H1 (cell line): Measurements from ENCODE around the gene CACNG4. TPM values are rescaled to one million over a fixed set of nuclear protein-coding genes. Genes with fewer than 3 reads are reported as not detected.

Experiments used
- CTCF ChIA-PET: fragments of 300-600 bp; sonication (Branson Sonifier 250); formaldehyde crosslinking; loops from one replicate; lab custom pipeline; 2021; ENCODE audit not compliant: partially characterized antibody; lab: Charles Lee
- POLR2A ChIA-PET: fragments of 300-600 bp; sonication (Branson Sonifier 250); formaldehyde crosslinking; loops from one replicate; lab custom pipeline; 2021; ENCODE audit warnings: inconsistent platforms; ENCODE audit not compliant: partially characterized antibody; lab: Charles Lee
- DNase-seq, 2 experiments: peaks; one replicate each; pipeline versions ENCODE4 v3.0.0 to v3.0.0-alpha.2; 2010 to 2022; ENCODE audit warnings: low spot score in 2 of 2, low read depth in 1 of 2, mixed read lengths in 1 of 2
- FAIRE-seq: peaks from 2 replicates; lab custom pipeline; 2011; peaks lifted over from hg19 to GRCh38; lab: Jason Lieb, UNC
- H2AFZ ChIP-seq: 2 replicates; pipeline ENCODE4 v1.8.1; 2012; ENCODE audit warnings: low read length, inconsistent platforms
- H2AK5ac ChIP-seq: 2 replicates; pipeline ENCODE4 v1.6.1; 2013; ENCODE audit warnings: low read depth, low read length
- H2BK120ac ChIP-seq: replicated peaks from 2 replicates; pipeline ENCODE3; 2013; ENCODE audit warnings: low read depth, low read length, inconsistent platforms
- H2BK12ac ChIP-seq: 2 replicates; pipeline ENCODE4 v1.6.1; 2013; ENCODE audit warnings: low read depth, low read length
- H2BK15ac ChIP-seq: 2 replicates; pipeline ENCODE4 v1.6.1; 2013; ENCODE audit warnings: low read length
- H2BK20ac ChIP-seq: 2 replicates; pipeline ENCODE4 v1.6.1; 2013; ENCODE audit warnings: low read length
- H2BK5ac ChIP-seq: 2 replicates; pipeline ENCODE4 v1.6.1; 2013; ENCODE audit warnings: low read depth, low read length
- H3K14ac ChIP-seq: 2 replicates; pipeline ENCODE4 v1.6.1; 2013; ENCODE audit warnings: inconsistent platforms; ENCODE audit not compliant: insufficient read length
- H3K18ac ChIP-seq: 2 replicates; pipeline ENCODE4 v1.6.1; 2013; ENCODE audit warnings: low read length; ENCODE audit errors: extremely low read depth
- H3K23ac ChIP-seq: 2 replicates; pipeline ENCODE4 v1.6.1; 2013; ENCODE audit warnings: inconsistent platforms; ENCODE audit not compliant: insufficient read length
- H3K23me2 ChIP-seq: 2 replicates; pipeline ENCODE4 v1.6.1; 2013; ENCODE audit warnings: low read depth, low read length
- H3K27ac ChIP-seq: 2 replicates; pipeline ENCODE4 v1.6.1; 2011; ENCODE audit warnings: low read depth, low read length, inconsistent platforms
- H3K27me3 ChIP-seq, 4 experiments: replicated peaks in 1 of 4; 1 replicate in 1 of 4; 2 replicates in 3 of 4; pipeline versions ENCODE4 v1.6.1 to v1.8.1; 2011 to 2013; ENCODE audit warnings: low read length in 3 of 4, mild to moderate bottlenecking in 3 of 4, inconsistent platforms in 2 of 4, mixed read lengths in 2 of 4, moderate library complexity in 1 of 4; ENCODE audit not compliant: control insufficient read depth in 3 of 4, insufficient read depth in 3 of 4; ENCODE audit errors: extremely low read depth in 1 of 4
- H3K36me3 ChIP-seq, 4 experiments: 2 replicates each; pipeline versions ENCODE4 v1.6.1 to v1.8.1; 2011 to 2013; ENCODE audit warnings: mild to moderate bottlenecking in 4 of 4, low read length in 3 of 4, moderate library complexity in 2 of 4, control low read depth in 1 of 4, inconsistent platforms in 1 of 4; ENCODE audit not compliant: insufficient read depth in 4 of 4, control insufficient read depth in 2 of 4
- H3K4ac ChIP-seq: replicated peaks from 2 replicates; pipeline ENCODE3; 2013; ENCODE audit warnings: low read length, low read depth, mixed read lengths, inconsistent platforms; ENCODE audit not compliant: insufficient read length
- H3K4me1 ChIP-seq, 4 experiments: replicated peaks in 1 of 4; 1 replicate in 1 of 4; 2 replicates in 3 of 4; pipeline versions ENCODE4 v1.6.1 to v1.8.1; 2011 to 2013; ENCODE audit warnings: low read length in 3 of 4, inconsistent platforms in 2 of 4, mixed read lengths in 1 of 4; ENCODE audit not compliant: insufficient read depth in 4 of 4, control insufficient read depth in 3 of 4
- H3K4me2 ChIP-seq, 2 experiments: 2 replicates each; pipeline versions ENCODE4 v1.6.1 to v1.8.1; 2011 to 2013; ENCODE audit warnings: low read depth in 2 of 2, low read length in 2 of 2, control low read depth in 1 of 2, inconsistent platforms in 1 of 2, mild to moderate bottlenecking in 1 of 2; ENCODE audit not compliant: insufficient read depth in 1 of 2
- H3K4me3 ChIP-seq, 4 experiments: fragments of 200-600, 300-600 bp in 1 of 4; sonication (generic), shearing (Covaris generic), sonication (Bioruptor Twin) in 1 of 4; 2 replicates each; pipeline versions ENCODE4 v1.5.1 to v1.8.1; 2011 to 2016; ENCODE audit warnings: low read length in 4 of 4, low read depth in 3 of 4, control low read depth in 2 of 4, inconsistent platforms in 2 of 4, mild to moderate bottlenecking in 2 of 4, mixed read lengths in 1 of 4, moderate library complexity in 1 of 4; ENCODE audit not compliant: insufficient read depth in 2 of 4; ENCODE audit errors: extremely low read depth in 1 of 4
- H3K56ac ChIP-seq: replicated peaks from 2 replicates; pipeline ENCODE3; 2013; ENCODE audit warnings: low read depth, mild to moderate bottlenecking, mixed read lengths, low read length, inconsistent platforms; ENCODE audit not compliant: insufficient read length
- H3K79me1 ChIP-seq: 2 replicates; pipeline ENCODE4 v1.6.1; 2013; ENCODE audit warnings: low read depth, low read length, control low read depth
- H3K79me2 ChIP-seq, 2 experiments: 2 replicates each; pipeline versions ENCODE4 v1.6.1 to v1.8.1; 2012 to 2013; ENCODE audit warnings: low read length in 2 of 2, mild to moderate bottlenecking in 2 of 2, inconsistent platforms in 1 of 2; ENCODE audit not compliant: insufficient read depth in 2 of 2, control insufficient read depth in 1 of 2
- H3K9ac ChIP-seq, 4 experiments: replicated peaks in 1 of 4; 1 replicate in 1 of 4; 2 replicates in 3 of 4; pipeline versions ENCODE4 v1.6.1 to v1.8.1; 2011 to 2013; ENCODE audit warnings: low read depth in 3 of 4, low read length in 3 of 4, control low read depth in 2 of 4, mild to moderate bottlenecking in 2 of 4, moderate library complexity in 2 of 4, inconsistent platforms in 1 of 4; ENCODE audit errors: extremely low read depth in 1 of 4
- H3K9me3 ChIP-seq, 2 experiments: 2 replicates each; pipeline versions ENCODE4 v1.6.1 to v1.8.1; 2012 to 2013; ENCODE audit warnings: mild to moderate bottlenecking in 2 of 2, moderate library complexity in 2 of 2, control low read depth in 1 of 2, inconsistent platforms in 1 of 2, low read depth in 1 of 2, low read length in 1 of 2, mixed read lengths in 1 of 2; ENCODE audit not compliant: insufficient read depth in 2 of 2
- H4K20me1 ChIP-seq, 2 experiments: replicated peaks in 1 of 2; 2 replicates each; pipeline versions ENCODE3 to v1.8.1; 2011 to 2013; ENCODE audit warnings: inconsistent platforms in 2 of 2, low read length in 2 of 2, mild to moderate bottlenecking in 1 of 2; ENCODE audit not compliant: insufficient read depth in 2 of 2, control insufficient read depth in 1 of 2
- H4K5ac ChIP-seq: 2 replicates; pipeline ENCODE4 v1.6.1; 2013; ENCODE audit warnings: low read length, low read depth, mixed read lengths, inconsistent platforms; ENCODE audit not compliant: insufficient read length
- H4K8ac ChIP-seq: 2 replicates; pipeline ENCODE4 v1.8.0; 2013; ENCODE audit warnings: mild to moderate bottlenecking, moderate library complexity, low read length, inconsistent platforms; ENCODE audit not compliant: insufficient read depth; ENCODE audit errors: extremely low read depth
- H4K91ac ChIP-seq: replicated peaks from 2 replicates; pipeline ENCODE3; 2013; ENCODE audit warnings: low read length, mixed read lengths, inconsistent platforms; ENCODE audit not compliant: insufficient read length
- CHD2 ChIP-seq: IDR thresholded peaks from 2 replicates; pipeline ENCODE4 v1.6.1; 2012; ENCODE audit warnings: low read length, improper control_type of control experiment
- JUND ChIP-seq: IDR thresholded peaks from 2 replicates; pipeline ENCODE4 v1.6.1; 2011; ENCODE audit warnings: mild to moderate bottlenecking, improper control_type of control experiment, low read length
- KDM4A ChIP-seq: IDR thresholded peaks from one replicate; pipeline ENCODE4 v1.7.1; 2012; ENCODE audit warnings: low read depth, mild to moderate bottlenecking, moderate library complexity, low read length, inconsistent platforms; ENCODE audit not compliant: severe bottlenecking
- POU5F1 ChIP-seq: IDR thresholded peaks from 2 replicates; pipeline ENCODE4 v1.6.1; 2011; ENCODE audit warnings: low read depth, mild to moderate bottlenecking, low read length, moderate library complexity
- TAF7 ChIP-seq: optimal IDR thresholded peaks from 2 replicates; pipeline ENCODE3; 2011; ENCODE audit warnings: low read depth, mild to moderate bottlenecking, inconsistent platforms, low read length, moderate library complexity, borderline replicate concordance
- TEAD4 ChIP-seq: IDR thresholded peaks from 2 replicates; pipeline ENCODE4 v1.6.1; 2012; ENCODE audit warnings: low read depth, low read length, inconsistent platforms, mixed read lengths
- YY1 ChIP-seq: IDR thresholded peaks from 2 replicates; pipeline ENCODE4 v1.6.1; 2011; ENCODE audit warnings: low read depth, mild to moderate bottlenecking, low read length
- WGBS, 2 experiments: shearing (Covaris generic) in 1 of 2; methylation state at CpG; one replicate each; pipeline versions ENCODE4 v1.1.6 to v1.1.7; 2013 to 2015; ENCODE audit warnings: low lambda C conversion rate in 2 of 2, mixed read lengths in 2 of 2, inconsistent platforms in 1 of 2, low coverage in 1 of 2, missing lambda C conversion rate in 1 of 2; ENCODE audit not compliant: insufficient replicate concordance in 2 of 2, insufficient coverage in 1 of 2, insufficient read length in 1 of 2; ENCODE audit errors: extremely low coverage in 1 of 2, missing lambda C conversion rate in 1 of 2; 5-methylcytosine and 5-hydroxymethylcytosine counted together
- polyA plus RNA-seq, 7 experiments: library from polyadenylated mRNA; depleted of rRNA in 3 of 7; stranded (reverse) in 5 of 7; unstranded in 2 of 7; fragments of >200 nt in 5 of 7; fragments of 200-250 nt in 2 of 7; gene quantifications; 1 replicate in 5 of 7; 2 replicates in 1 of 7; 4 replicates in 1 of 7; pipeline versions ENCODE4 v1.2.1 to v1.2.3, GENCODE V29; 2011 to 2013; ENCODE audit warnings: missing spikeins in 2 of 7, mixed read lengths in 2 of 7
- total RNA-seq: library from RNA; stranded (reverse); fragmentation: NEBNext Ultra II Directional; extraction: Animal tissue kit (Norgen Biotek cat#: 25700); gene quantifications from 2 replicates; pipeline ENCODE4 v1.2.1, GENCODE V29; 2021

Gene CACNG4
- total and polyA plus RNA-seq, 2 of the 8 experiments (the other 6 are each of a cell fraction or from before 2014, with no cell fraction given), result 3.6 to 5.6 TPM

- peak; percentile 73 for FAIRE-seq
- 79% methylated on average over 2 of the region's 2 CpGs; no CpG with 5 or more reads in 1 of the 2 experiments for WGBS, 2 experiments
Measured at GRCh38 chr17:67026341-67026740, 61.8 kb downstream of the CACNG4 start.

More at GRCh38 chr17:67026341-67026740, 61.8 kb downstream of the CACNG4 start:
- Histone ChIP-seq H3K23me2 (peaks cover 9% of the 10 kb centered on the region; the same call in 1 of the 2 replicates), H3K27ac (no peak overlapping the region)
- TF ChIP-seq KDM4A (no peak), POU5F1 (no peak), TEAD4 (no peak), YY1 (no peak), CHD2 (no peak), TAF7 (no peak), JUND (no peak)
- TF ChIP-seq, all 59 proteins: peak for 0
- Histone ChIP-seq H3K4me1 (no peaks in the 10 kb centered on the region), H2AFZ (no peak overlapping the region), H3K4ac (no peak overlapping the region), H3K9ac (no peak overlapping the region), H3K23ac (no peak overlapping the region), H2AK5ac (peak overlapping the region; percentile 86; the same call in 1 of the 2 replicates), H4K91ac (no peak overlapping the region), H3K79me2 (no peaks in the 10 kb centered on the region), H3K14ac (no peak overlapping the region), H4K8ac (no peak overlapping the region), H2BK120ac (no peak overlapping the region), H2BK15ac (0 out of 2 replicates have a peak overlapping the region, but pooled peaks have one; percentile 72), H2BK12ac (0 out of 2 replicates have a peak overlapping the region, but pooled peaks have one; percentile 84), H4K20me1 (peaks cover 0 to 9% of the 10 kb centered on the region in 2 experiments), H2BK20ac (no peak overlapping the region), H3K56ac (peak overlapping the region; percentile 46), H3K27me3 (no peaks in the 10 kb centered on the region), H3K4me3 (no peak overlapping the region), H3K36me3 (no peaks in the 10 kb centered on the region), H3K18ac (no peak overlapping the region), H4K5ac (no peak overlapping the region), H3K4me2 (no peak overlapping the region), H3K79me1 (no peaks in the 10 kb centered on the region; the same call in 1 of the 2 replicates), H3K9me3 (no peaks in the 10 kb centered on the region), H2BK5ac (no peak overlapping the region)
- no peak for DNase-seq
- POLR2A ChIA-PET, result no interaction called here
- CTCF ChIA-PET, result no interaction called here
